ENCODE data around the gene ALKBH2. TPM values are rescaled to one million over a fixed set of nuclear protein-coding genes. Genes with fewer than 3 reads are reported as not detected.

ALKBH2 gene
- total RNA-seq, 1 experiment from 2014 or later: 47.9 TPM

DNA sequence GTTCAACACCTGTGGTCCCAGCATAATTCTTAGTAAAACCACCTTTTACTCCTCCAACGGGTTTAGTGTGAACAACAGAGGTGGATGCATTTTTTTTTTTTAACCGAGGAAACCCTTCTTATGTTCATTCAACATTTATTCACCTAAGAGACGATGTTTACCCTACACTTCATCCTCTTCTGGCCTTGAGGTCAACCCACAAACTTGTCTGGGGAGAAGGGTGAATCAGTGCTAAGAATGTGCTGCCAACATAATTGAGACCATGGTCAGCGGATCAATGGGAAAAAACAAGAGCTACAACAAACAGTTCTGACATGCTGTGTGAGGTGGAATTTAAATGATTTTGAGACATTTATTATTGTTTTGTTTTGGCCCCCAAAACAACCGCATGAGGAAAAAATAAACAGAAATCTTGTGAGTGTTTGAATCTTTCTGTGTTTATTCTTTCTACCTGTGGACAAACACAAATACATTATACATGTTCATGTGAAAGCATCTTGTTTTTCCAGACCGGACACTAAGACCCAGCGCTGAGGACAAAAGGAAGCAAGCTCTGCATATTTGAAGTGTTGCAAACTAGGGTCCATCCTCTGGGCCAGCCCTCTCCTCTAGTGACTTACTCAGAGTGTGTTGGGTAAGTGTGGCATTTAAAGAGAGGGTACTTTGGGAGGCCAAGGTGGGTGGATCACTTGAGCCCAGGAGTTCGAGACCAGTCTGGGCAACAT lies 46.0 kb downstream of the ALKBH2 start:
- in situ Hi-C loops (cut with HindIII; ENCODE audit: low sequenced_read_pairs): no loop called here
- no peak for DNase-seq (ENCODE audit: low spot score)

DNA sequence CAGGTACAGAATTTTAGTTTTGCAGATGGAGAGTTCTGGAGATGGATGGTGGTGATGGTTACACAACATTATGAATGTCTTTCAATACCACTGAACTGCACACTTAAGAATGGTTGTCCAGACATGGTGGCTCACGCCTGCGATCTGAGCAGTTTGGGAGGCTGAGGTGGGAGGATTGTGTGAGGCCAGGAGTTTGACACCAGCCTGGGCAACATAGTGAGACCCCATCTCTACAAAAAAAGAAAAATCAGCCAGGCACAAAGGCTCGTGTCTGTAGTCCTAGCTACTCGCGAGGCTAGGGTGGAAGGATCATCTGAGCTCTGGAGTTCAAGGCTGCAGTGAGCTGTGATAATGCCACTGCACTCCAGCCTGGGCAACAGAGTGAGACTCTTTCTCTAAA lies 49.0 kb downstream of the ALKBH2 start:
- no peak for DNase-seq (ENCODE audit: low spot score)
- in situ Hi-C loops (cut with HindIII; ENCODE audit: low sequenced_read_pairs): no loop called here

Other genes with a start within 250 kb of the ALKBH2 start
- gene SSH1, start 235.9 kb downstream of the ALKBH2 start, total RNA-seq (2014; rRNA removed; shearing (Covaris generic)): 34.8 and 45.1 TPM in 2 replicates
- gene DAO, start 213.4 kb downstream of the ALKBH2 start, total RNA-seq (2014; rRNA removed; shearing (Covaris generic)): 21.5 and 22.1 TPM in 2 replicates
- gene SVOP, start 72.4 kb downstream of the ALKBH2 start, total RNA-seq (2014; rRNA removed; shearing (Covaris generic)): 0.25 and 1.0 TPM in 2 replicates
- 20.5 and 21.6 TPM in 2 replicates for gene USP30, start 40.9 kb downstream of the ALKBH2 start, total RNA-seq (2014; rRNA removed; shearing (Covaris generic))
- 73.7 and 94.8 TPM in 2 replicates for gene UNG, start 4.1 kb upstream of the ALKBH2 start, total RNA-seq (2014; rRNA removed; shearing (Covaris generic))
- gene ACACB, start 23.1 kb upstream of the ALKBH2 start, total RNA-seq (2014; rRNA removed; shearing (Covaris generic)): 1.7 and 2.6 TPM in 2 replicates
- 0.43 and 0.78 TPM in 2 replicates for gene FOXN4, start 215.8 kb upstream of the ALKBH2 start, total RNA-seq (2014; rRNA removed; shearing (Covaris generic))

Data from G401 (cell line).